AG04450 (cell line): ENCODE results near the gene CPS1. TPM values are rescaled to one million over a fixed set of nuclear protein-coding genes. Genes with fewer than 3 reads are reported as not detected.

Experiments
- CTCF ChIA-PET: fragments of 300-600, 350-600 bp; formaldehyde crosslinking; extraction: SDS; loops from one replicate; lab custom pipeline; 2022; ENCODE audit warnings: antibody characterized with exemption, inconsistent platforms; lab: Charles Lee
- POLR2A ChIA-PET: fragments of 350-600 bp; formaldehyde crosslinking; extraction: SDS; loops from one replicate; lab custom pipeline; 2021; ENCODE audit warnings: antibody characterized with exemption, inconsistent platforms; lab: Yijun Ruan, JAX
- DNase-seq: peaks from one replicate; pipeline ENCODE4 v3.0.0-alpha.2; 2011; ENCODE audit warnings: low read depth, low spot score
- H3K27ac ChIP-seq: one replicate; pipeline ENCODE4 v1.5.1; 2012; ENCODE audit warnings: low read depth, low read length, control low read depth
- H3K27me3 ChIP-seq: one replicate; pipeline ENCODE4 v1.6.0; 2012; ENCODE audit warnings: low read length; ENCODE audit not compliant: control insufficient read depth, insufficient read depth
- H3K4me3 ChIP-seq: 2 replicates; pipeline ENCODE4 v1.5.1; 2011; ENCODE audit warnings: mild to moderate bottlenecking, low read depth, low read length, control low read depth
- H3K9me3 ChIP-seq: 2 replicates; pipeline ENCODE4 v1.5.1; 2012; ENCODE audit warnings: low read length; ENCODE audit not compliant: control insufficient read depth, insufficient read depth
- CTCF ChIP-seq: IDR thresholded peaks from 2 replicates; pipeline ENCODE4 v1.5.1; 2011; ENCODE audit warnings: low read depth, low read length, control low read depth, inconsistent platforms
- polyA plus RNA-seq: library from polyadenylated mRNA; depleted of rRNA; stranded (reverse); fragments of >200 nt; gene quantifications from 2 replicates; pipeline ENCODE4 v1.2.3, GENCODE V29; 2011

Gene CPS1
- polyA plus RNA-seq, 1 experiment = 21.6 TPM

- CTCF ChIA-PET = no interaction called here
- DNase-seq = no peak
- no peak overlapping the region for H3K27ac ChIP-seq
- H3K9me3 ChIP-seq = no peaks in the 10 kb centered on the region
- no peak overlapping the region for H3K4me3 ChIP-seq
- no peaks in the 10 kb centered on the region for H3K27me3 ChIP-seq
- no peak for TF ChIP-seq CTCF
- POLR2A ChIA-PET = no interaction called here
These were observed 35.3 kb downstream of the CPS1 start for GRCh38 chr2:210591663-210592062.

- Histone ChIP-seq H3K4me3 (no peak overlapping the region), H3K9me3 (no peaks in the 10 kb centered on the region), H3K27ac (no peak overlapping the region), H3K27me3 (no peaks in the 10 kb centered on the region)
- ChIA-PET POLR2A (no interaction called here), CTCF (no interaction called here)
- TF ChIP-seq CTCF = no peak
- no peak for DNase-seq
These were observed 36.3 kb downstream of the CPS1 start for GRCh38 chr2:210592726-210593125.

- Histone ChIP-seq H3K27ac (no peak overlapping the region), H3K27me3 (no peaks in the 10 kb centered on the region), H3K4me3 (no peak overlapping the region), H3K9me3 (no peaks in the 10 kb centered on the region)
- TF ChIP-seq CTCF = no peak
- no peak for DNase-seq
- ChIA-PET CTCF (no interaction called here), POLR2A (no interaction called here)
These were observed 36.8 kb downstream of the CPS1 start for GRCh38 chr2:210593166-210593565.

GRCh38 chr2:210598219-210598618, 41.8 kb downstream of the CPS1 start:
- Histone ChIP-seq H3K4me3 (no peak overlapping the region), H3K27ac (no peak overlapping the region), H3K27me3 (no peaks in the 10 kb centered on the region), H3K9me3 (no peaks in the 10 kb centered on the region)
- TF ChIP-seq CTCF = no peak
- no peak for DNase-seq
- CTCF ChIA-PET = interaction anchor here (1.3 kb wide), 1 partner anchor 21 kb away, joined by 3 read pairs; no protein-coding TSS in a partner anchor
- POLR2A ChIA-PET = no interaction called here

GRCh38 chr2:210599476-210599875, 43.1 kb downstream of the CPS1 start:
- no peak overlapping the region for H3K4me3 ChIP-seq
- H3K27me3 ChIP-seq = no peaks in the 10 kb centered on the region
- ChIA-PET CTCF (interaction anchor here (1.3 kb wide), 1 partner anchor 23 kb away, joined by 3 read pairs; no protein-coding TSS in a partner anchor), POLR2A (no interaction called here)
- DNase-seq = no peak
- no peak overlapping the region for H3K27ac ChIP-seq
- TF ChIP-seq CTCF = no peak
- H3K9me3 ChIP-seq = no peaks in the 10 kb centered on the region
